Memory B cell (primary cell): Measurements from ENCODE around the gene CABP5.
"Not testable (repeated sequence)": the region's sequence is repeated elsewhere in the genome, so short reads cannot be mapped to it uniquely, and the experiment has no call there.

ENCODE experiments used
- ATAC-seq: fragments of 150-1000 bp; cut with Tn5 transposase; 2 replicates; pipeline ENCODE4 v1.10.0; 2021; ENCODE audit warnings: low read depth, mild to moderate bottlenecking, moderate library complexity
- DNase-seq, 2 donors: peaks; one replicate each; pipeline ENCODE4 v3.0.0; 2022; ENCODE audit warnings: low spot score in 2 of 2
- H3K27ac Mint-ChIP-seq: one replicate; pipeline ENCODE4 v1.8.0; 2022; ENCODE audit warnings: mild to moderate bottlenecking, moderate library complexity, mixed read lengths
- H3K27me3 Mint-ChIP-seq: one replicate; pipeline ENCODE4 v1.8.0; 2022; ENCODE audit warnings: mixed read lengths
- H3K36me3 Mint-ChIP-seq: one replicate; pipeline ENCODE4 v1.8.0; 2022; ENCODE audit warnings: mild to moderate bottlenecking, mixed read lengths
- H3K4me1 Mint-ChIP-seq: one replicate; pipeline ENCODE4 v1.8.0; 2022; ENCODE audit warnings: mixed read lengths
- H3K4me3 Mint-ChIP-seq: one replicate; pipeline ENCODE4 v1.8.0; 2022; ENCODE audit warnings: mild to moderate bottlenecking, moderate library complexity, mixed read lengths
- H3K9me3 Mint-ChIP-seq: one replicate; pipeline ENCODE4 v1.8.0; 2022; ENCODE audit warnings: mixed read lengths

The CABP5 gene

DNA sequence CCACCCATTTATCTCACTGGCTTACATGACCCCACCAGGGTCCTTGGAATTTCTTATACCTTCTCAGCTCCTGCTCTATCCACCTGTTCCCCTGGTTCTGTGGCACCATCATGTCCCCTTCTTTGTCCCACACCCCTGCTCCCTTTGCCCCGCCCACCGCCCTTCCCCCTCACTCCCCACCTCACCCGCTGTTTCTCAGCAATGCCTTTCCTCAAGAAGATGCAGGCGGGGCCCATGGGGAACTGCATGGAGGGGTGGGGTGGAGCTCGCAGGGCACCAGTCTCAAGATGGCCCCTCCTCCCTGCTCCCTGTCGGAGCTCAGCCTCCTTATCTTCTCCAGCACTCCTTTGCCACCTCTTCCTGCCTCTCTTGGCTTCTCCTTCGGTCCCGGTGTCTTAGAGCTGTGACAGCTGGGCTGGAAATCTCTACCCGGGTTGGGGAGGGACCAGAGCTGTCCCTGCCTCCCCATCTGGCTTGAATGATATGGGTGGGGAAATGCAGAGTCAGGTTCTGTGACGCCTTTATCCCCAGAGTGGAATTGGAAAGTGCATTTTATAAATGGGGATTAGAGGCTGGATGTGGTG, at the start of gene CABP5:
Gene CABP5, minus strand, starts transcription at position 405 of the 584 bp plus-strand sequence. Its CDS starts 157 bp downstream, at position 248.
- Mint-ChIP-seq H3K36me3 (peaks cover 16% of the 10 kb centered on the region), H3K27ac (no peak within 1 kb of the TSS), H3K9me3 (peaks cover 6% of the 10 kb centered on the region), H3K27me3 (peaks cover 21% of the 10 kb centered on the region), H3K4me1 (no peaks in the 10 kb centered on the region), H3K4me3 (no peak within 1 kb of the TSS)
- no peak for ATAC-seq
- no peak for DNase-seq

GRCh38 chr19:48091111-48091718, 47.3 kb upstream of the CABP5 start:
- ATAC-seq, H3K4me3 Mint-ChIP-seq, H3K27me3 Mint-ChIP-seq, H3K4me1 Mint-ChIP-seq, H3K27ac Mint-ChIP-seq, H3K9me3 Mint-ChIP-seq, DNase-seq: not testable (repeated sequence)
- peaks cover 39% of the 10 kb centered on the region for H3K36me3 Mint-ChIP-seq

DNA sequence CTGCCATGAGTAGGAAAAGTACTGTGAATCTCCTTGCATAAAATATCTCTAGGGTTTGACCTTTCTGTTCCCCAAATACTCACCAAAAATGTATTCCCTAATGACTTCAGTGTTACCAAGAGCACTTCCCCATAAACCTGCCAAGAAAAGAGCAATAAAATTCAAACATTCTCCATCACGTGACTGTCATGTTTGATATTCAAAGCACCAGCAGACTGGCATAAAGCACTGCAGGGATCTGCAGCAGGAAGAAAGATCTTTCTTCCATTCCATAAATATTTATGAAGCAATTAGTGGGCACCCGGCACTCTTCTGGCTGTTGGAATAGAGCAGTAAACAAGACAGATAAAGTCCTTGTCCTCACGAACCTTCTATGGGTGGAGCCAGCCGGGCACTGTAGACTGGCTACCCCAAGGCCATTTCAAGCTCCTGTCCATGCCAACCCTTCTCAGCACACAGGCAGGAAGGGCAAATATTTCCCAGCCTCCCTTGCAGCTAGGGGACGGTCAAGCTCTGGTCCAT, 46.5 kb upstream of the CABP5 start:
- Mint-ChIP-seq H3K27me3 (no peaks in the 10 kb centered on the region), H3K36me3 (peaks cover 34% of the 10 kb centered on the region), H3K9me3 (peaks cover 9% of the 10 kb centered on the region), H3K27ac (no peak overlapping the region), H3K4me3 (no peak overlapping the region), H3K4me1 (peaks cover 3% of the 10 kb centered on the region)
- no peak for DNase-seq
- ATAC-seq, result no peak

DNA sequence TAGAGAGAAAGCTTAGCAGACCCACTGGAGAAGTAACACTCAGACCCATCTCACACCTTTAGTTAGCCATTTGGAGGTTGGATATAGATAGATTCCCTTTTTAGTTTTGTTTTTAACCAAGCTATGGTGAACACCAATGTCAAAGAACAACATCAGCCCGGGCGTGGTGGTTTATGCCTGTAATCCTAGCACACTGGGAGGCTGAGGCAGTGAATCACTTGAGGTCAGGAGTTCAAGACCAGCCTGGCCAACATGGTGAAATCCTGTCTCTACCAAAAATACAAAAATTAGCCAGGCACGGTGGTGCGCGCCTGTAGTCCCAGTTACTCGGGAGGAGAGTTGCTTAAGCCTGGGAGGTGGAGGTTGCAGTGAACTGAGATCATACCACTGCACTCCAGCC, 45.1 kb upstream of the CABP5 start:
- H3K4me1 Mint-ChIP-seq, H3K27ac Mint-ChIP-seq, H3K27me3 Mint-ChIP-seq, H3K9me3 Mint-ChIP-seq, ATAC-seq, H3K4me3 Mint-ChIP-seq, DNase-seq: not testable (repeated sequence)
- peaks cover 26% of the 10 kb centered on the region for H3K36me3 Mint-ChIP-seq

GRCh38 chr19:48085904-48086864, 42.3 kb upstream of the CABP5 start:
- no peak overlapping the region for H3K4me3 Mint-ChIP-seq
- no peaks in the 10 kb centered on the region for H3K9me3 Mint-ChIP-seq
- H3K27ac Mint-ChIP-seq, result no peak overlapping the region
- H3K27me3 Mint-ChIP-seq, result no peaks in the 10 kb centered on the region
- DNase-seq, result no peak
- peaks cover 3% of the 10 kb centered on the region for H3K4me1 Mint-ChIP-seq
- H3K36me3 Mint-ChIP-seq, result peaks cover 13% of the 10 kb centered on the region
- no peak for ATAC-seq

- Mint-ChIP-seq H3K27me3 (no peaks in the 10 kb centered on the region), H3K36me3 (peaks cover 13% of the 10 kb centered on the region), H3K9me3 (no peaks in the 10 kb centered on the region), H3K27ac (no peak overlapping the region), H3K4me1 (peaks cover under 1% of the 10 kb centered on the region), H3K4me3 (no peak overlapping the region)
- DNase-seq (no peak), ATAC-seq (no peak)
Measured at GRCh38 chr19:48085076-48085475, 41.2 kb upstream of the CABP5 start.

DNA sequence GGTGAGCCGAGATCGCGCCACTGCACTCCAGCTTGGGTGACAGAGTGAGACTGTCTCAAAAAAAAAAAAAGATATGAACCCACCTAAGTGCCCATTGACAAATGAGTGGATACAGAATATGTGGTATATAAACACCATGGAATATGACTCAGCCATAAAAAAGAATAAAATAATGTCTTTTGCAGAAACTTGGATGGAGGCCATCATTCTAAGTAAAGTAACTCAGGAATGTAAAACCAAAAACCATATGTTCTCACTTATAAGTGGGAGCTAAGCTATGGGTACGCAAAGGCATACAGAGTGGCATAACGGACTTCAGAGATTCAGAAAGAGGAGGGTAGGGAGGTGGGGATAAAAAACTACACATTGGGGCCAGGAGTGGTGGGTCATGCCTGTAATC, 37.2 kb upstream of the CABP5 start:
- DNase-seq (no peak), ATAC-seq (no peak)
- Mint-ChIP-seq H3K4me3 (no peak overlapping the region), H3K27ac (no peak overlapping the region), H3K36me3 (peaks cover 23% of the 10 kb centered on the region), H3K27me3 (no peaks in the 10 kb centered on the region), H3K9me3 (no peaks in the 10 kb centered on the region), H3K4me1 (no peaks in the 10 kb centered on the region)

DNA sequence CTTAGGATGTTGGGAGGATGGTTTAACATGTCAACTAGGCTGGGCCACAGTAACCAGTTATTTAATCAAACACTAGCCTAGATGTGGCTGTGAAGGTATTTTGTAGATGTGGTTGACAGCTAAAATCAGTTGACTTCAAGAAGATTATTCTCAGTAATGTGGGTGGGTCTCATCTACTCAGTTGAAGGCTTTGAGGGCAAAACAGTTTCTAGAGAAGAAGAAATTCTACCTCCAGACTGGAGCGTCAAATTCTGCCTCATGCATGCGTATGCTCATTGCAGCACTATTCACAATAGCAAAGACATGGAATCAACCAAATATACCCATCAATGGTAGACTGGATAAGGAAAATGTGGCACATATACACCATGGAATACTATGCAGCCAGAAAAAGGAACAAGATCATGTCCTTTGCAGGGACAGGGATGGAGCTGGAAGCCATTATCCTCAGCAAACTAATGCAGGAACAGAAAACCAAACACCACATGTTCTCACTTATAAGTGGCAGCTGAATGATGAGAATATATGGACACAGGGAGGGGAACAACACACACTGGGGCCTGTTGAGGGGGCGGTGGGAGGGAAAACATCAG, 26.4 kb upstream of the CABP5 start:
- H3K4me3 Mint-ChIP-seq, ATAC-seq, H3K4me1 Mint-ChIP-seq, H3K9me3 Mint-ChIP-seq, DNase-seq, H3K27ac Mint-ChIP-seq, H3K27me3 Mint-ChIP-seq: not testable (repeated sequence)
- peaks cover 42% of the 10 kb centered on the region for H3K36me3 Mint-ChIP-seq

GRCh38 chr19:48069435-48069834, 25.6 kb upstream of the CABP5 start:
- Mint-ChIP-seq H3K27ac (peak overlapping the region; percentile 26), H3K36me3 (peaks cover 43% of the 10 kb centered on the region), H3K4me3 (no peak overlapping the region), H3K9me3 (no peaks in the 10 kb centered on the region), H3K27me3 (no peaks in the 10 kb centered on the region), H3K4me1 (no peaks in the 10 kb centered on the region)
- DNase-seq (no peak), ATAC-seq (no peak)

GRCh38 chr19:48064509-48064908, 20.6 kb upstream of the CABP5 start:
- Mint-ChIP-seq H3K27ac (no peak overlapping the region), H3K36me3 (peaks cover 39% of the 10 kb centered on the region), H3K4me3 (no peak overlapping the region), H3K4me1 (no peaks in the 10 kb centered on the region), H3K9me3 (no peaks in the 10 kb centered on the region), H3K27me3 (no peaks in the 10 kb centered on the region)
- no peak for DNase-seq
- no peak for ATAC-seq

- H3K27me3 Mint-ChIP-seq, result no peaks in the 10 kb centered on the region
Measured at GRCh38 chr19:48061401-48062344, 17.8 kb upstream of the CABP5 start.

DNA sequence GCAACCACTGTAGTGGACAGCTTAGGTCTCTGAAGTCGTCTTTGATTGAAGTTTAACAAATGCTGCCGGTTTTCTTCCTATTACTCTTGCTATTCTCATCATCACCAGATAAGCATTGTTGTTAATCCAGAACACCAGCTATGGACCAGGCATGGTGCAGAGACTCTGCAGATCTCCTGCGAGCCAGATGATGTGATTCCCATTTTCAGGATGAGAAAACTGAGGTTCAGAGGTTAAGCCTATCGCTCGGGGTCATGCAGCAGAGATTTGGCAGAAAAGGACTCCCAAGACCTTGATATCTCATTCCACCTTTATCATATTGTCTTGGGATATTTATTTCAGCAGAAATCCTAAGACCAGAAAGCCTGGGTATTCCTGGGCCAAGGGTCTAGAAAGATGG, 16.5 kb upstream of the CABP5 start:
- ATAC-seq, result no peak
- no peak for DNase-seq
- H3K9me3 Mint-ChIP-seq, result no peaks in the 10 kb centered on the region
- no peak overlapping the region for H3K27ac Mint-ChIP-seq
- no peaks in the 10 kb centered on the region for H3K27me3 Mint-ChIP-seq
- no peaks in the 10 kb centered on the region for H3K4me1 Mint-ChIP-seq
- H3K4me3 Mint-ChIP-seq, result no peak overlapping the region
- H3K36me3 Mint-ChIP-seq, result peaks cover 23% of the 10 kb centered on the region

More at GRCh38 chr19:48061401-48062344, 17.8 kb upstream of the CABP5 start:
- no peak overlapping the region for H3K4me3 Mint-ChIP-seq
- DNase-seq, result no peak
- no peak for ATAC-seq
- no peaks in the 10 kb centered on the region for H3K4me1 Mint-ChIP-seq
- H3K9me3 Mint-ChIP-seq, result no peaks in the 10 kb centered on the region
- H3K27ac Mint-ChIP-seq, result peak overlapping the region; percentile 35
- H3K36me3 Mint-ChIP-seq, result peaks cover 29% of the 10 kb centered on the region

- DNase-seq (no peak), ATAC-seq (no peak)
- Mint-ChIP-seq H3K27me3 (no peaks in the 10 kb centered on the region), H3K27ac (no peak overlapping the region), H3K4me3 (no peak overlapping the region), H3K36me3 (peaks cover 21% of the 10 kb centered on the region), H3K4me1 (no peaks in the 10 kb centered on the region), H3K9me3 (no peaks in the 10 kb centered on the region)
Measured at GRCh38 chr19:48059331-48059730, 15.5 kb upstream of the CABP5 start.
